A673 (cell line): ENCODE data around the gene CDH23. TPM values are rescaled to one million over a fixed set of nuclear protein-coding genes. Genes with fewer than 3 reads are reported as not detected.

Experiments used
- BruUV-seq: library from RNA; stranded (reverse); fragments of 400-500 nt; replicated peaks from 2 replicates; lab custom pipeline; 2021; lab: Mats Ljungman, UMichigan
- CTCF ChIA-PET: fragments of 300-600 bp; sonication (Branson Sonifier 250); formaldehyde crosslinking; loops from one replicate; lab custom pipeline; 2022; ENCODE audit warnings: antibody characterized with exemption; lab: Charles Lee
- POLR2A ChIA-PET: fragments of 300-600 bp; sonication (Branson Sonifier 250); formaldehyde crosslinking; loops from one replicate; lab custom pipeline; 2022; ENCODE audit warnings: antibody characterized with exemption; ENCODE audit not compliant: low non-redundant PET; lab: Charles Lee
- DNase-seq: peaks from one replicate; pipeline ENCODE4 v3.0.0-alpha.2; 2015; ENCODE audit warnings: low spot score
- H3K27ac ChIP-seq: fragments of 200-600 bp; sonication (generic); 2 replicates; pipeline ENCODE4 v1.5.1; 2016; ENCODE audit warnings: mixed run types, low read depth, mild to moderate bottlenecking, mixed read lengths, antibody characterized with exemption, low read length; ENCODE audit not compliant: poor library complexity, severe bottlenecking
- H3K27me3 ChIP-seq: fragments of 200-600 bp; sonication (generic); replicated peaks from 2 replicates; pipeline ENCODE4 v1.6.1; 2017; ENCODE audit warnings: mixed run types, low read depth, mild to moderate bottlenecking, mixed read lengths, antibody characterized with exemption, low read length; ENCODE audit not compliant: insufficient read depth, poor library complexity
- H3K36me3 ChIP-seq: fragments of 200-600 bp; sonication (generic); 2 replicates; pipeline ENCODE4 v1.6.1; 2016; ENCODE audit warnings: mixed run types, mild to moderate bottlenecking, mixed read lengths, antibody characterized with exemption, low read length; ENCODE audit not compliant: insufficient read depth, poor library complexity, severe bottlenecking
- H3K4me1 ChIP-seq: fragments of 200-600 bp; sonication (generic); 2 replicates; pipeline ENCODE4 v1.6.1; 2017; ENCODE audit warnings: mixed run types, mild to moderate bottlenecking, mixed read lengths, antibody characterized with exemption, low read length; ENCODE audit not compliant: insufficient read depth, poor library complexity, severe bottlenecking
- H3K4me3 ChIP-seq: fragments of 200-600 bp; sonication (generic); 2 replicates; pipeline ENCODE4 v1.5.1; 2016; ENCODE audit warnings: low read depth, mixed run types, mild to moderate bottlenecking, mixed read lengths, low read length; ENCODE audit not compliant: poor library complexity, severe bottlenecking
- H3K9me3 ChIP-seq: fragments of 200-600 bp; sonication (generic); 2 replicates; pipeline ENCODE4 v1.6.1; 2016; ENCODE audit warnings: mixed run types, low read depth, mild to moderate bottlenecking, mixed read lengths, antibody characterized with exemption, low read length; ENCODE audit not compliant: poor library complexity, severe bottlenecking
- CTCF ChIP-seq: fragments of 300-800, 200-600 bp; sonication (generic); conservative IDR thresholded peaks from 2 replicates; pipeline ENCODE4 v1.5.1; 2017; ENCODE audit warnings: low read depth, mild to moderate bottlenecking, antibody characterized with exemption, low read length, moderate library complexity, mixed read lengths
- EZH2 ChIP-seq: fragments of 200-600 bp; sonication (generic); IDR thresholded peaks from 2 replicates; pipeline ENCODE4 v1.6.1; 2017; ENCODE audit warnings: borderline replicate concordance, low read depth, mild to moderate bottlenecking, mixed read lengths, antibody characterized with exemption, low read length; ENCODE audit not compliant: poor library complexity, severe bottlenecking
- intact Hi-C: fragments of 100-400 bp; cut with micrococcal nuclease; formaldehyde crosslinking; loops from one replicate; pipeline ENCODE4 v1.10.0; 2022; ENCODE audit not compliant: unreplicated experiment
- total RNA-seq: library from RNA; stranded (reverse); gene quantifications from 2 replicates; pipeline ENCODE4 v1.2.3, GENCODE V29; 2021

The CDH23 gene
- total RNA-seq, 1 experiment from 2014 or later, result 49.7 TPM

- POLR2A ChIA-PET, result no interaction called here
- Histone ChIP-seq H3K27ac (no peak overlapping the region), H3K4me3 (no peak overlapping the region), H3K4me1 (peaks cover 40% of the 10 kb centered on the region), H3K27me3 (no peaks in the 10 kb centered on the region), H3K36me3 (no peaks in the 10 kb centered on the region), H3K9me3 (no peaks in the 10 kb centered on the region)
- no peak for DNase-seq
- intact Hi-C loops, result no loop called here
- no TSS peak for BruUV-seq
- CTCF ChIA-PET, result no interaction called here
- no peak for TF ChIP-seq EZH2
These were observed 42.0 kb downstream of the CDH23 start for GRCh38 chr10:71438761-71439160.

GRCh38 chr10:71439670-71440425, 43.1 kb downstream of the CDH23 start:
- Histone ChIP-seq H3K36me3 (no peaks in the 10 kb centered on the region), H3K4me3 (no peak overlapping the region), H3K27ac (no peak overlapping the region), H3K4me1 (peaks cover 29% of the 10 kb centered on the region), H3K9me3 (no peaks in the 10 kb centered on the region), H3K27me3 (no peaks in the 10 kb centered on the region)
- intact Hi-C loops, result no loop called here
- ChIA-PET CTCF (no interaction called here), POLR2A (no interaction called here)
- DNase-seq, result no peak
- BruUV-seq, result no TSS peak
- TF ChIP-seq EZH2 (no peak), CTCF (no peak)

- peaks cover 22% of the 10 kb centered on the region for H3K4me1 ChIP-seq
- H3K4me3 ChIP-seq, result no peak overlapping the region
- H3K36me3 ChIP-seq, result no peaks in the 10 kb centered on the region
- DNase-seq, result no peak
- CTCF ChIA-PET, result no interaction called here
- POLR2A ChIA-PET, result no interaction called here
- H3K27me3 ChIP-seq, result no peaks in the 10 kb centered on the region
- BruUV-seq, result no TSS peak
- no peak overlapping the region for H3K27ac ChIP-seq
- intact Hi-C loops, result no loop called here
- no peaks in the 10 kb centered on the region for H3K9me3 ChIP-seq
- TF ChIP-seq CTCF, result no peak
- no peak for TF ChIP-seq EZH2
These were observed 43.9 kb downstream of the CDH23 start for GRCh38 chr10:71440506-71441035.

- H3K27me3 ChIP-seq, result no peaks in the 10 kb centered on the region
- H3K4me3 ChIP-seq, result no peak overlapping the region
- TF ChIP-seq CTCF, result no peak
- TF ChIP-seq EZH2, result no peak
- H3K27ac ChIP-seq, result no peak overlapping the region
- ChIA-PET CTCF (no interaction called here), POLR2A (no interaction called here)
- intact Hi-C loops, result no loop called here
- H3K4me1 ChIP-seq, result peaks cover 9% of the 10 kb centered on the region
- DNase-seq, result no peak
- no peaks in the 10 kb centered on the region for H3K36me3 ChIP-seq
- BruUV-seq, result no TSS peak
- no peaks in the 10 kb centered on the region for H3K9me3 ChIP-seq
These were observed 45.3 kb downstream of the CDH23 start for GRCh38 chr10:71442000-71442399.
